ENCODE data around the gene SALL4.

SALL4 gene

GRCh38 chr20:51749674-51750036, 52.7 kb downstream of the SALL4 start:
- Histone ChIP-seq H3K79me1 (ENCODE audit: low read length) (no peaks in the 10 kb centered on the region), H2BK120ac (ENCODE audit: insufficient read depth, low read length, poor library complexity) (no peak overlapping the region), H3K27ac (ENCODE audit: low read depth, low read length) (no peak overlapping the region), H4K91ac (ENCODE audit: low read depth, low read length) (no peak overlapping the region), H3K9ac (ENCODE audit: low read length) (no peak overlapping the region), H2BK5ac (ENCODE audit: low read depth, low read length, poor library complexity) (no peak overlapping the region), H3K4me3 (ENCODE audit: low read depth, low read length) (no peak overlapping the region), H3K79me2 (ENCODE audit: control insufficient read depth, insufficient read depth, low read length, poor library complexity) (no peaks in the 10 kb centered on the region), H3K9me3 (ENCODE audit: insufficient read depth, low read depth, low read length) (no peaks in the 10 kb centered on the region), H3K4me2 (ENCODE audit: low read length) (no peak overlapping the region), H3K18ac (ENCODE audit: low read length) (no peak overlapping the region), H3K4me1 (ENCODE audit: control insufficient read depth in 1 of 2, insufficient read depth in 2 of 2, low read length in 2 of 2) (peaks cover 2 to 4% of the 10 kb centered on the region in 2 experiments), H2BK12ac (ENCODE audit: low read length) (no peak overlapping the region), H4K8ac (ENCODE audit: low read depth, low read length) (no peak overlapping the region), H3K4ac (ENCODE audit: low read depth, low read length) (no peak overlapping the region), H3K36me3 (ENCODE audit: control insufficient read depth in 1 of 2, insufficient read depth in 2 of 2, low read length in 2 of 2) (no peaks in the 10 kb centered on the region), H3K23ac (ENCODE audit: low read length) (no peak overlapping the region), H2AK5ac (ENCODE audit: low read length) (no peak overlapping the region), H2AFZ (ENCODE audit: insufficient read depth, low read length, poor library complexity) (no peak overlapping the region), H3K27me3 (ENCODE audit: insufficient read depth, low read length) (no peaks in the 10 kb centered on the region), H3K14ac (ENCODE audit: low read length) (no peak overlapping the region), H4K12ac (ENCODE audit: low read depth, low read length) (no peak overlapping the region)
- no peak for DNase-seq
- no CpG with 5 or more reads among the region's 1 CpG for WGBS (ENCODE audit: extremely low coverage, insufficient coverage, insufficient read length)

GRCh38 chr20:51747182-51747911, 55.0 kb downstream of the SALL4 start:
- H4K91ac ChIP-seq (ENCODE audit: low read depth, low read length) = no peak overlapping the region
- DNase-seq = no peak
- no peak overlapping the region for H2BK120ac ChIP-seq (ENCODE audit: insufficient read depth, low read length, poor library complexity)
- H3K9ac ChIP-seq (ENCODE audit: low read length) = no peak overlapping the region
- no peaks in the 10 kb centered on the region for H3K9me3 ChIP-seq (ENCODE audit: insufficient read depth, low read depth, low read length)
- no peak overlapping the region for H2BK12ac ChIP-seq (ENCODE audit: low read length)
- no peak overlapping the region for H3K4me2 ChIP-seq (ENCODE audit: low read length)
- WGBS (ENCODE audit: extremely low coverage, insufficient coverage, insufficient read length) = no CpG with 5 or more reads among the region's 7 CpGs
- H3K79me2 ChIP-seq (ENCODE audit: control insufficient read depth, insufficient read depth, low read length, poor library complexity) = no peaks in the 10 kb centered on the region
- H3K4me3 ChIP-seq (ENCODE audit: low read depth, low read length) = no peak overlapping the region
- H2AFZ ChIP-seq (ENCODE audit: insufficient read depth, low read length, poor library complexity) = no peak overlapping the region
- no peak overlapping the region for H4K12ac ChIP-seq (ENCODE audit: low read depth, low read length)
- no peaks in the 10 kb centered on the region for H3K79me1 ChIP-seq (ENCODE audit: low read length)
- no peaks in the 10 kb centered on the region for H3K27me3 ChIP-seq (ENCODE audit: insufficient read depth, low read length)
- H3K18ac ChIP-seq (ENCODE audit: low read length) = no peak overlapping the region
- H2AK5ac ChIP-seq (ENCODE audit: low read length) = no peak overlapping the region
- H3K36me3 ChIP-seq (ENCODE audit: control insufficient read depth in 1 of 2, insufficient read depth in 2 of 2, low read length in 2 of 2) = no peaks in the 10 kb centered on the region
- H4K8ac ChIP-seq (ENCODE audit: low read depth, low read length) = no peak overlapping the region
- no peak overlapping the region for H3K4ac ChIP-seq (ENCODE audit: low read depth, low read length)
- no peak overlapping the region for H3K14ac ChIP-seq (ENCODE audit: low read length)
- no peak overlapping the region for H2BK5ac ChIP-seq (ENCODE audit: low read depth, low read length, poor library complexity)
- H3K27ac ChIP-seq (ENCODE audit: low read depth, low read length) = no peak overlapping the region
- H3K4me1 ChIP-seq (ENCODE audit: control insufficient read depth in 1 of 2, insufficient read depth in 2 of 2, low read length in 2 of 2) = peaks cover 2 to 4% of the 10 kb centered on the region in 2 experiments
- no peak overlapping the region for H3K23ac ChIP-seq (ENCODE audit: low read length)

GRCh38 chr20:51745804-51746203, 56.5 kb downstream of the SALL4 start:
- no peak overlapping the region for H3K4me2 ChIP-seq (ENCODE audit: low read length)

GRCh38 chr20:51740838-51741237, 61.5 kb downstream of the SALL4 start:
- Histone ChIP-seq H3K27ac (ENCODE audit: low read depth, low read length) (no peak overlapping the region), H4K12ac (ENCODE audit: low read depth, low read length) (no peak overlapping the region), H3K27me3 (ENCODE audit: insufficient read depth, low read length) (no peaks in the 10 kb centered on the region), H3K4me3 (ENCODE audit: low read depth, low read length) (no peak overlapping the region), H3K9me3 (ENCODE audit: insufficient read depth, low read depth, low read length) (no peaks in the 10 kb centered on the region), H4K8ac (ENCODE audit: low read depth, low read length) (no peak overlapping the region), H3K36me3 (ENCODE audit: control insufficient read depth in 1 of 2, insufficient read depth in 2 of 2, low read length in 2 of 2) (no peaks in the 10 kb centered on the region), H3K9ac (ENCODE audit: low read length) (no peak overlapping the region), H2BK5ac (ENCODE audit: low read depth, low read length, poor library complexity) (no peak overlapping the region), H3K18ac (ENCODE audit: low read length) (no peak overlapping the region), H2BK120ac (ENCODE audit: insufficient read depth, low read length, poor library complexity) (no peak overlapping the region), H3K4me2 (ENCODE audit: low read length) (no peak overlapping the region), H2BK12ac (ENCODE audit: low read length) (no peak overlapping the region), H3K4ac (ENCODE audit: low read depth, low read length) (no peak overlapping the region), H3K23ac (ENCODE audit: low read length) (no peak overlapping the region), H3K4me1 (ENCODE audit: control insufficient read depth in 1 of 2, insufficient read depth in 2 of 2, low read length in 2 of 2) (no peaks in the 10 kb centered on the region), H2AFZ (ENCODE audit: insufficient read depth, low read length, poor library complexity) (no peak overlapping the region), H2AK5ac (ENCODE audit: low read length) (no peak overlapping the region), H3K79me2 (ENCODE audit: control insufficient read depth, insufficient read depth, low read length, poor library complexity) (no peaks in the 10 kb centered on the region), H3K79me1 (ENCODE audit: low read length) (no peaks in the 10 kb centered on the region), H4K91ac (ENCODE audit: low read depth, low read length) (no peak overlapping the region), H3K14ac (ENCODE audit: low read length) (no peak overlapping the region)
- no peak for DNase-seq
- WGBS (ENCODE audit: extremely low coverage, insufficient coverage, insufficient read length) = no CpG with 5 or more reads among the region's 3 CpGs

More at GRCh38 chr20:51745804-51746203, 56.5 kb downstream of the SALL4 start:
- no peak for DNase-seq
- H3K79me1 ChIP-seq (ENCODE audit: low read length) = no peaks in the 10 kb centered on the region
- H3K18ac ChIP-seq (ENCODE audit: low read length) = no peak overlapping the region
- no peak overlapping the region for H3K4me3 ChIP-seq (ENCODE audit: low read depth, low read length)
- H3K23ac ChIP-seq (ENCODE audit: low read length) = no peak overlapping the region
- H3K27me3 ChIP-seq (ENCODE audit: insufficient read depth, low read length) = no peaks in the 10 kb centered on the region
- no peak overlapping the region for H3K27ac ChIP-seq (ENCODE audit: low read depth, low read length)
- H2BK120ac ChIP-seq (ENCODE audit: insufficient read depth, low read length, poor library complexity) = no peak overlapping the region
- no peak overlapping the region for H3K14ac ChIP-seq (ENCODE audit: low read length)
- H2AFZ ChIP-seq (ENCODE audit: insufficient read depth, low read length, poor library complexity) = no peak overlapping the region
- H3K9ac ChIP-seq (ENCODE audit: low read length) = no peak overlapping the region
- no peak overlapping the region for H2BK12ac ChIP-seq (ENCODE audit: low read length)
- no peak overlapping the region for H3K4ac ChIP-seq (ENCODE audit: low read depth, low read length)
- no CpG with 5 or more reads among the region's 3 CpGs for whole genome bisulfite sequencing (ENCODE audit: extremely low coverage, insufficient coverage, insufficient read length)
- no peak overlapping the region for H4K8ac ChIP-seq (ENCODE audit: low read depth, low read length)
- no peak overlapping the region for H2BK5ac ChIP-seq (ENCODE audit: low read depth, low read length, poor library complexity)
- H3K36me3 ChIP-seq (ENCODE audit: control insufficient read depth in 1 of 2, insufficient read depth in 2 of 2, low read length in 2 of 2) = no peaks in the 10 kb centered on the region
- no peak overlapping the region for H4K12ac ChIP-seq (ENCODE audit: low read depth, low read length)
- no peaks in the 10 kb centered on the region for H3K79me2 ChIP-seq (ENCODE audit: control insufficient read depth, insufficient read depth, low read length, poor library complexity)
- H4K91ac ChIP-seq (ENCODE audit: low read depth, low read length) = no peak overlapping the region
- no peaks in the 10 kb centered on the region for H3K9me3 ChIP-seq (ENCODE audit: insufficient read depth, low read depth, low read length)
- H3K4me1 ChIP-seq (ENCODE audit: control insufficient read depth in 1 of 2, insufficient read depth in 2 of 2, low read length in 2 of 2) = peaks cover 2 to 4% of the 10 kb centered on the region in 2 experiments
- no peak overlapping the region for H2AK5ac ChIP-seq (ENCODE audit: low read length)

Measured in trophoblast cell (in vitro differentiated cells and primary cell).